Measurements from ENCODE around the gene PTPRT.

- TF ChIP-seq, protein P1, sequence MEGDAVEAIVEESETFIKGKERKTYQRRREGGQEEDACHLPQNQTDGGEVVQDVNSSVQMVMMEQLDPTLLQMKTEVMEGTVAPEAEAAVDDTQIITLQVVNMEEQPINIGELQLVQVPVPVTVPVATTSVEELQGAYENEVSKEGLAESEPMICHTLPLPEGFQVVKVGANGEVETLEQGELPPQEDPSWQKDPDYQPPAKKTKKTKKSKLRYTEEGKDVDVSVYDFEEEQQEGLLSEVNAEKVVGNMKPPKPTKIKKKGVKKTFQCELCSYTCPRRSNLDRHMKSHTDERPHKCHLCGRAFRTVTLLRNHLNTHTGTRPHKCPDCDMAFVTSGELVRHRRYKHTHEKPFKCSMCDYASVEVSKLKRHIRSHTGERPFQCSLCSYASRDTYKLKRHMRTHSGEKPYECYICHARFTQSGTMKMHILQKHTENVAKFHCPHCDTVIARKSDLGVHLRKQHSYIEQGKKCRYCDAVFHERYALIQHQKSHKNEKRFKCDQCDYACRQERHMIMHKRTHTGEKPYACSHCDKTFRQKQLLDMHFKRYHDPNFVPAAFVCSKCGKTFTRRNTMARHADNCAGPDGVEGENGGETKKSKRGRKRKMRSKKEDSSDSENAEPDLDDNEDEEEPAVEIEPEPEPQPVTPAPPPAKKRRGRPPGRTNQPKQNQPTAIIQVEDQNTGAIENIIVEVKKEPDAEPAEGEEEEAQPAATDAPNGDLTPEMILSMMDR (IDR thresholded peaks at IDR 0.05; ENCODE audit: low read depth, low read length): no peak
- TF ChIP-seq POLR2A (IDR thresholded peaks at IDR 0.05; ENCODE audit: extremely low read depth, insufficient read length): no peak
These were observed 248.1 kb downstream of the PTPRT start for GRCh38 chr20:42941629-42942028.

Data from NB4 (cell line).